Measurements from ENCODE around the gene MTF2.

The MTF2 gene

DNA sequence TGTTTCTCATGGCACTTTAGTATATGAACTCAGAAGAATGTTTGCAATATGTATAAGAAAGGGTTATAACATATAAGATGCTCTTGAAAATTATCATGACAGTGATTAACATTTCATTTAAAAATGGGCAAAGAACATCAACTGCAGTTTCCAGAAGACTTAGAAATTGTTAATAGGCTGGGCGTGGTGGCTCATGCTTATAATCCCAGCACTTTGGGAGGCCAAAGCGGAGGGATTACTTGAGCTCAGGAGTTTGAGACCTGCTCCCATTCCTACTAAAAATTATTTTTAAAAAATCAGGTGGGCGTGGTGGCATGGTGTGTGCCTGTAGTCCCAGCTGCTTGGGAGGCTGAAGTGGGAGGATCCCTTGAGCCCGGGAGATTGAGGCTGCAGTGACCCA, 23.1 kb downstream of the MTF2 start:
- TF ChIP-seq EZH2phosphoT487 (IDR thresholded peaks at IDR 0.05; ENCODE audit: low read length), result no peak
- no peak for TF ChIP-seq EZH2 (optimal IDR thresholded peaks at IDR 0.05; ENCODE audit: low read depth, low read length)
- no peak overlapping the region for H3K4me2 ChIP-seq (ENCODE audit: low read depth, low read length)
- H3F3A ChIP-seq (ENCODE audit: insufficient read depth, low read length), result no peaks in the 10 kb centered on the region
- no peak overlapping the region for H2AFZ ChIP-seq (ENCODE audit: low read length)
- no peak overlapping the region for H3K4me3 ChIP-seq (ENCODE audit: low read length)
- no peak overlapping the region for H3K9ac ChIP-seq (ENCODE audit: low read length)
- H3K27me3 ChIP-seq (replicated peaks; ENCODE audit: insufficient read depth, low read length), result no peaks in the 10 kb centered on the region
- no peaks in the 10 kb centered on the region for H3K4me1 ChIP-seq (ENCODE audit: low read length)
- H3K79me2 ChIP-seq (ENCODE audit: low read length), result peaks cover 69% of the 10 kb centered on the region
- H3K36me3 ChIP-seq (replicated peaks; ENCODE audit: insufficient read depth, low read length), result no peaks in the 10 kb centered on the region
- H3K9me2 ChIP-seq (replicated peaks; ENCODE audit: insufficient read depth, low read length), result no peaks in the 10 kb centered on the region
- H4K20me1 ChIP-seq (ENCODE audit: insufficient read depth, low read length), result no peaks in the 10 kb centered on the region
- no peak overlapping the region for H3K27ac ChIP-seq (ENCODE audit: low read length)
- H3K9me3 ChIP-seq (replicated peaks; ENCODE audit: insufficient read depth, low read length), result no peaks in the 10 kb centered on the region
- DNase-seq, result no peak

DNA sequence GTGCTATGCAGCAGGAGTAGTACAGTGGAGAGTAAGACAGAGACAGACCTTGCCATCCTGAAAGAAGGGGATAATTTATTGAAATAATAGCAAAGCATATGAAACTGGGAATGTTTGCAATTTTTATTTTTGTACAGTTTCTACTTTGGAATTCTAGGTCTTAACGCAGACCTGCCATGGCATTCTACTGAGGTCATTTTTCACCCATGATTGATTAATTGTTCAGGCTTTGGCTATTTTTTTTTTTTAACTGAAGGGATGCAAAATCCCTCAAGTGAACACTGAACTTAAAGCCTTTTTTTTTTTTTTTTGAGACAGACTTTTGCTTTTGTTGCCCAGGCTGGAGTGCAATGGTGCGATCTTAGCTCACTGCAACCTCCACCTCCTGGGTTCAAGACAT, 27.1 kb downstream of the MTF2 start:
- no peak overlapping the region for H2AFZ ChIP-seq (ENCODE audit: low read length)
- H3K27me3 ChIP-seq (replicated peaks; ENCODE audit: insufficient read depth, low read length), result no peaks in the 10 kb centered on the region
- no peaks in the 10 kb centered on the region for H3K9me3 ChIP-seq (replicated peaks; ENCODE audit: insufficient read depth, low read length)
- 0 out of 2 replicates have a peak, but pooled peaks cover 3% of the 10 kb centered on the region for H3F3A ChIP-seq (ENCODE audit: insufficient read depth, low read length)
- no peak overlapping the region for H3K27ac ChIP-seq (ENCODE audit: low read length)
- H3K4me2 ChIP-seq (ENCODE audit: low read depth, low read length), result no peak overlapping the region
- no peaks in the 10 kb centered on the region for H4K20me1 ChIP-seq (ENCODE audit: insufficient read depth, low read length)
- no peak for DNase-seq
- H3K36me3 ChIP-seq (replicated peaks; ENCODE audit: insufficient read depth, low read length), result no peaks in the 10 kb centered on the region
- peaks cover 4% of the 10 kb centered on the region; the same call in 1 of the 2 replicates for H3K4me1 ChIP-seq (ENCODE audit: low read length)
- H3K9ac ChIP-seq (ENCODE audit: low read length), result no peak overlapping the region
- H3K9me2 ChIP-seq (replicated peaks; ENCODE audit: insufficient read depth, low read length), result no peaks in the 10 kb centered on the region
- H3K79me2 ChIP-seq (ENCODE audit: low read length), result peaks cover 68% of the 10 kb centered on the region
- H3K4me3 ChIP-seq (ENCODE audit: low read length), result no peak overlapping the region
- no peak for TF ChIP-seq EZH2phosphoT487 (IDR thresholded peaks at IDR 0.05; ENCODE audit: low read length)
- TF ChIP-seq EZH2 (optimal IDR thresholded peaks at IDR 0.05; ENCODE audit: low read depth, low read length), result no peak
- TF ChIP-seq, protein P1, sequence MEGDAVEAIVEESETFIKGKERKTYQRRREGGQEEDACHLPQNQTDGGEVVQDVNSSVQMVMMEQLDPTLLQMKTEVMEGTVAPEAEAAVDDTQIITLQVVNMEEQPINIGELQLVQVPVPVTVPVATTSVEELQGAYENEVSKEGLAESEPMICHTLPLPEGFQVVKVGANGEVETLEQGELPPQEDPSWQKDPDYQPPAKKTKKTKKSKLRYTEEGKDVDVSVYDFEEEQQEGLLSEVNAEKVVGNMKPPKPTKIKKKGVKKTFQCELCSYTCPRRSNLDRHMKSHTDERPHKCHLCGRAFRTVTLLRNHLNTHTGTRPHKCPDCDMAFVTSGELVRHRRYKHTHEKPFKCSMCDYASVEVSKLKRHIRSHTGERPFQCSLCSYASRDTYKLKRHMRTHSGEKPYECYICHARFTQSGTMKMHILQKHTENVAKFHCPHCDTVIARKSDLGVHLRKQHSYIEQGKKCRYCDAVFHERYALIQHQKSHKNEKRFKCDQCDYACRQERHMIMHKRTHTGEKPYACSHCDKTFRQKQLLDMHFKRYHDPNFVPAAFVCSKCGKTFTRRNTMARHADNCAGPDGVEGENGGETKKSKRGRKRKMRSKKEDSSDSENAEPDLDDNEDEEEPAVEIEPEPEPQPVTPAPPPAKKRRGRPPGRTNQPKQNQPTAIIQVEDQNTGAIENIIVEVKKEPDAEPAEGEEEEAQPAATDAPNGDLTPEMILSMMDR (IDR thresholded peaks at IDR 0.05; ENCODE audit: low read length), result no peak

DNA sequence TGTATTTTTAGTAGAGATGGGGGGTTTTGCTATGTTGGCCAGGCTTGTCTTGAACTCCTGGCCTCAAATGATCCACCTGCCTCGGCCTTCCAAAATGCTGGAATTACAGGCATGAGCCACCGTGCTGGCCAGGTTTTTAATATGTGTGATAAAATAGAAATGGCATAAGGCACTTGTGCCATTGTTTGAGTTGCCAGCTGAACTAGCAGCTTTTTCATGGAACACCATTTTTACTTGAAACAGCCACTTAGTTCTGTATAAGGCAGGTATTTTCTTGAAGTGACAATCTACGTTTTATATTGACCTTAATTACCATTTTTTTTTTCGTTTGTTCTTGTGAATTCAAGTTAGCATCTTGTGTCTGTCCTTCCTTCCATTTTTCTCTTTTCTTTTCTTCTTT, 28.3 kb downstream of the MTF2 start:
- Histone ChIP-seq H3K27ac (ENCODE audit: low read length) (no peak overlapping the region), H3K4me3 (ENCODE audit: low read length) (no peak overlapping the region), H3K4me2 (ENCODE audit: low read depth, low read length) (no peak overlapping the region), H2AFZ (ENCODE audit: low read length) (no peak overlapping the region), H3K4me1 (ENCODE audit: low read length) (peaks cover 10% of the 10 kb centered on the region; the same call in 1 of the 2 replicates), H3K9me2 (replicated peaks; ENCODE audit: insufficient read depth, low read length) (no peaks in the 10 kb centered on the region), H3K36me3 (replicated peaks; ENCODE audit: insufficient read depth, low read length) (no peaks in the 10 kb centered on the region), H3K79me2 (ENCODE audit: low read length) (peaks cover 65% of the 10 kb centered on the region), H4K20me1 (ENCODE audit: insufficient read depth, low read length) (no peaks in the 10 kb centered on the region), H3K9me3 (replicated peaks; ENCODE audit: insufficient read depth, low read length) (no peaks in the 10 kb centered on the region), H3K27me3 (replicated peaks; ENCODE audit: insufficient read depth, low read length) (no peaks in the 10 kb centered on the region), H3K9ac (ENCODE audit: low read length) (no peak overlapping the region), H3F3A (ENCODE audit: insufficient read depth, low read length) (0 out of 2 replicates have a peak, but pooled peaks cover 3% of the 10 kb centered on the region)
- no peak for DNase-seq
- TF ChIP-seq EZH2phosphoT487 (IDR thresholded peaks at IDR 0.05; ENCODE audit: low read length) (no peak), EZH2 (optimal IDR thresholded peaks at IDR 0.05; ENCODE audit: low read depth, low read length) (no peak)

DNA sequence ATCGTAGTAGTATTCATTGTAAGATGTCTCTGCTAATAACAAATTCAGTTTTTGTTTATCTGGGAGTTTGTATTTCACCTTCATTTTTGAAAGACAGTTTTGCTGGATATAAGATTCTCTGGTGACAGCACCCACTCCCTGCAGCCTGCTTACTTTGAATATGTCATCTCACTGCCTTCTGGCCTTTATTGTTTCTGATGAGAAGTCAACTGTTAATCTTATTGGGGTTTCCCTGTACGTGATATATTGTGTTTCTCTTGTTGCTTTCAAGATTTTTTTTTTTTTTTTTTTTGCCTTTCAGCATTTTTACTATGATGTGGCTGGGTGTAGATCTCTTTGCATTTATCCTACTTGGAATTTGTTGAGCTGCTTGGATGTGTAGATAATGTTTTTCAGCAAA, 29.3 kb downstream of the MTF2 start:
- no peak overlapping the region for H3K9ac ChIP-seq (ENCODE audit: low read length)
- no peak overlapping the region for H3K4me3 ChIP-seq (ENCODE audit: low read length)
- no peaks in the 10 kb centered on the region for H3K27me3 ChIP-seq (replicated peaks; ENCODE audit: insufficient read depth, low read length)
- no peaks in the 10 kb centered on the region for H3K9me3 ChIP-seq (replicated peaks; ENCODE audit: insufficient read depth, low read length)
- peaks cover 71% of the 10 kb centered on the region for H3K79me2 ChIP-seq (ENCODE audit: low read length)
- peaks cover 10% of the 10 kb centered on the region; the same call in 1 of the 2 replicates for H3K4me1 ChIP-seq (ENCODE audit: low read length)
- no peak for DNase-seq
- H3K4me2 ChIP-seq (ENCODE audit: low read depth, low read length), result no peak overlapping the region
- H3K27ac ChIP-seq (ENCODE audit: low read length), result no peak overlapping the region
- H3K9me2 ChIP-seq (replicated peaks; ENCODE audit: insufficient read depth, low read length), result no peaks in the 10 kb centered on the region
- H3F3A ChIP-seq (ENCODE audit: insufficient read depth, low read length), result 0 out of 2 replicates have a peak, but pooled peaks cover 3% of the 10 kb centered on the region
- no peaks in the 10 kb centered on the region for H4K20me1 ChIP-seq (ENCODE audit: insufficient read depth, low read length)
- H2AFZ ChIP-seq (ENCODE audit: low read length), result no peak overlapping the region
- TF ChIP-seq, protein P1 (IDR thresholded peaks at IDR 0.05; ENCODE audit: low read length), result no peak
- TF ChIP-seq EZH2phosphoT487 (IDR thresholded peaks at IDR 0.05; ENCODE audit: low read length), result no peak
- TF ChIP-seq EZH2 (optimal IDR thresholded peaks at IDR 0.05; ENCODE audit: low read depth, low read length), result no peak
- H3K36me3 ChIP-seq (replicated peaks; ENCODE audit: insufficient read depth, low read length), result no peaks in the 10 kb centered on the region

Data from MM.1S (cell line).